A549 (cell line): ENCODE measurements around the gene NR2C1. TPM values are rescaled to one million over a fixed set of nuclear protein-coding genes. Genes with fewer than 3 reads are reported as not detected.

Source experiments
- ATAC-seq, 2 experiments: fragments of 200-7000 bp in 1 of 2; fragments of >200 bp in 1 of 2; cut with Nextera tagmentation in 1 of 2; cut with Tn5 transposase in 1 of 2; 3 replicates each; pipeline versions ENCODE4 v1.8.0 to v1.9.1; 2018 to 2020; ENCODE audit warnings: mild to moderate bottlenecking in 1 of 2, moderate library complexity in 1 of 2
- CTCF ChIA-PET: fragments of 300-600 bp; sonication (Branson Sonifier 250); formaldehyde crosslinking; extraction: SDS; loops from one replicate; lab custom pipeline; 2021; ENCODE audit warnings: antibody characterized with exemption, inconsistent platforms; lab: Yijun Ruan, JAX
- POLR2A ChIA-PET: fragments of 350-600 bp; formaldehyde crosslinking; extraction: SDS; loops from one replicate; lab custom pipeline; 2021; ENCODE audit warnings: antibody characterized with exemption, inconsistent platforms; lab: Yijun Ruan, JAX
- DNase-seq, 2 experiments: peaks; one replicate each; pipeline versions ENCODE4 v3.0.0 to v3.0.0-alpha.2; 2011 to 2016; ENCODE audit warnings: low read depth in 1 of 2, low spot score in 1 of 2
- FAIRE-seq: peaks from 2 replicates; lab custom pipeline; 2011; peaks lifted over from hg19 to GRCh38; lab: Jason Lieb, UNC
- H3K27ac ChIP-seq, 2 experiments: fragments of >200 bp; sonication (Bioruptor Twin); formaldehyde crosslinking; 3 replicates each; pipeline ENCODE4 v1.5.1; 2016 to 2017
- H3K4me1 ChIP-seq: fragments of >200 bp; sonication (Bioruptor Twin); formaldehyde crosslinking; 3 replicates; pipeline ENCODE4 v1.6.1; 2016
- H3K4me2 ChIP-seq: fragments of >200 bp; sonication (Bioruptor Twin); formaldehyde crosslinking; 3 replicates; pipeline ENCODE4 v1.6.1; 2016
- H3K4me3 ChIP-seq: fragments of >200 bp; sonication (Bioruptor Twin); formaldehyde crosslinking; 3 replicates; pipeline ENCODE4 v1.5.1; 2016
- H3K9me3 ChIP-seq: fragments of >200 bp; sonication (Bioruptor Twin); formaldehyde crosslinking; 3 replicates; pipeline ENCODE4 v1.6.1; 2016
- BHLHE40 ChIP-seq: IDR thresholded peaks from 2 replicates; pipeline ENCODE4 v1.6.1; 2012; ENCODE audit warnings: low read depth, low read length, inconsistent platforms
- CBX8 ChIP-seq: fragments of 200-600 bp; sonication (generic); IDR thresholded peaks from 2 replicates; pipeline ENCODE4 v1.6.1; 2016
- CTCF ChIP-seq: fragments of >200 bp; sonication (Bioruptor Twin); formaldehyde crosslinking; IDR thresholded peaks from 3 replicates; pipeline ENCODE4 v1.5.1; 2016
- FOSB ChIP-seq: fragments of 250-450 bp; sonication (Bioruptor Pico); IDR thresholded peaks from 2 replicates; pipeline ENCODE4 v1.5.0; 2020; ENCODE audit warnings: mild to moderate bottlenecking, moderate library complexity
- FOXS1 ChIP-seq: fragments of 250-450 bp; sonication (Bioruptor Pico); IDR thresholded peaks from 2 replicates; pipeline ENCODE4 v1.5.0; 2020; ENCODE audit warnings: mild to moderate bottlenecking, moderate library complexity
- HEYL ChIP-seq: fragments of 250-450 bp; sonication (Bioruptor Pico); IDR thresholded peaks from 2 replicates; pipeline ENCODE4 v1.8.0; 2021; ENCODE audit warnings: mild to moderate bottlenecking, moderate library complexity
- MAFK ChIP-seq: fragments of 450-650 bp; IDR thresholded peaks from 2 replicates; pipeline ENCODE4 v1.6.1; 2014; ENCODE audit not compliant: partially characterized antibody
- PBX3 ChIP-seq: IDR thresholded peaks from 2 replicates; pipeline ENCODE4 v1.6.1; 2012
- POLR2A ChIP-seq: IDR thresholded peaks from 2 replicates; pipeline ENCODE4 v1.6.1; 2012; ENCODE audit warnings: mild to moderate bottlenecking, low read length
- RAD21 ChIP-seq, 2 experiments: fragments of >200 bp in 1 of 2; sonication (Bioruptor Twin) in 1 of 2; formaldehyde crosslinking in 1 of 2; IDR thresholded peaks in 1 of 2; conservative IDR thresholded peaks in 1 of 2; 2 replicates in 1 of 2; 3 replicates in 1 of 2; pipeline ENCODE4 v1.6.1; 2012 to 2018; ENCODE audit warnings: inconsistent platforms in 1 of 2
- RARB ChIP-seq: fragments of 250-450 bp; sonication (Bioruptor Pico); IDR thresholded peaks from 2 replicates; pipeline ENCODE4 v1.8.0; 2021; ENCODE audit warnings: mild to moderate bottlenecking, moderate library complexity
- RFX5 ChIP-seq: fragments of 450-650 bp; IDR thresholded peaks from 2 replicates; pipeline ENCODE4 v1.7.1; 2014; ENCODE audit warnings: antibody characterized with exemption, mild to moderate bottlenecking, moderate library complexity
- SMC3 ChIP-seq: fragments of >200 bp; sonication (Bioruptor Twin); formaldehyde crosslinking; IDR thresholded peaks from 3 replicates; pipeline ENCODE4 v1.6.1; 2018; ENCODE audit warnings: inconsistent platforms
- TFCP2L1 ChIP-seq: fragments of 250-450 bp; sonication (Bioruptor Pico); IDR thresholded peaks from 2 replicates; pipeline ENCODE4 v1.5.0; 2021; ENCODE audit warnings: mild to moderate bottlenecking
- USF2 ChIP-seq: fragments of 450-650 bp; IDR thresholded peaks from 2 replicates; pipeline ENCODE4 v1.6.1; 2014; ENCODE audit warnings: antibody characterized with exemption
- WGBS: methylation state at CpG from one replicate; pipeline ENCODE4 v1.1.6; 2017; ENCODE audit errors: missing lambda C conversion rate; 5-methylcytosine and 5-hydroxymethylcytosine counted together
- polyA plus RNA-seq, 4 experiments: library from polyadenylated mRNA; depleted of rRNA in 3 of 4; stranded (reverse); fragments of >200 nt; fragmentation: RNase III in 1 of 4; extraction: RNeasy Plus Mini Kit Qiagen cat#74134 plus additional on column Dnase treatment in 1 of 4; gene quantifications; 2 replicates in 3 of 4; 3 replicates in 1 of 4; pipeline ENCODE4 v1.2.3, GENCODE V29; 2011 to 2017

Gene NR2C1
- polyA plus RNA-seq, 2 of the 4 experiments (the other 2 are of a cell fraction), result 24.7 to 55.2 TPM

- TF ChIP-seq CTCF (peak; percentile 41), RAD21 (conservative IDR thresholded peaks at IDR 0.05 in 1 of 2, IDR thresholded peaks at IDR 0.05 in 1 of 2) (peak; percentile 35 to 46; a peak in 4 of 5 replicates), SMC3 (0 out of 3 replicates have a peak, but pooled peaks have one; percentile 13), POLR2A (no peak)
- ChIA-PET CTCF (interaction anchor here (0.9 to 1.5 kb wide), 4 partner anchors 10 to 436 kb away, joined by 3 to 4 read pairs (median 3); no protein-coding TSS in a partner anchor), POLR2A (no interaction called here)
- Histone ChIP-seq H3K4me3 (no peak overlapping the region), H3K9me3 (no peaks in the 10 kb centered on the region), H3K27ac (no peak overlapping the region), H3K4me2 (no peak overlapping the region), H3K4me1 (no peaks in the 10 kb centered on the region)
- 73% methylated on average over 4 of the region's 4 CpGs for WGBS
- no peak for FAIRE-seq
- peak in 1 of 2 experiments; percentile 47; a peak in 1 of 6 replicates for ATAC-seq
- DNase-seq, result peak in 1 of 2 experiments; percentile 30
Measured at GRCh38 chr12:94980577-94980976, 92.8 kb downstream of the NR2C1 start.

- Histone ChIP-seq H3K4me1 (no peaks in the 10 kb centered on the region), H3K4me3 (no peak overlapping the region), H3K9me3 (no peaks in the 10 kb centered on the region), H3K27ac (no peak overlapping the region), H3K4me2 (no peak overlapping the region)
- ChIA-PET POLR2A (no interaction called here), CTCF (interaction anchor here (1.0 to 1.3 kb wide), 2 partner anchors 176 to 356 kb away, joined by 3 read pairs; no protein-coding TSS in a partner anchor)
- DNase-seq (no peak), FAIRE-seq (no peak), ATAC-seq (no peak)
- 90% methylated on average over 4 of the region's 4 CpGs for WGBS
- TF ChIP-seq HEYL (CRISPR knock-in tag), result no peak
- TF ChIP-seq PBX3, result no peak
- TF ChIP-seq CBX8, result no peak
- no peak for TF ChIP-seq SMC3
- no peak for TF ChIP-seq RFX5
- TF ChIP-seq RARB (CRISPR knock-in tag), result no peak
- no peak for TF ChIP-seq POLR2A
- TF ChIP-seq BHLHE40, result no peak
- TF ChIP-seq MAFK, result no peak
- TF ChIP-seq FOXS1, result no peak
Measured at GRCh38 chr12:94979941-94980340, 93.5 kb downstream of the NR2C1 start.

- no peak for ATAC-seq
- no peak for TF ChIP-seq FOSB (CRISPR knock-in tag)
- TF ChIP-seq USF2, result no peak
- TF ChIP-seq MAFK, result peak; percentile 22
- WGBS, result 90% methylated on average over 4 of the region's 4 CpGs
- Histone ChIP-seq H3K4me3 (no peak overlapping the region), H3K9me3 (no peaks in the 10 kb centered on the region), H3K27ac (no peak overlapping the region), H3K4me2 (no peak overlapping the region), H3K4me1 (no peaks in the 10 kb centered on the region)
- FAIRE-seq, result no peak
- POLR2A ChIA-PET, result no interaction called here
- DNase-seq, result no peak
- CTCF ChIA-PET, result interaction anchor here (1.2 kb wide), 1 partner anchor 21 kb away, joined by 3 read pairs; no protein-coding TSS in a partner anchor
Measured at GRCh38 chr12:94977766-94978468, 95.5 kb downstream of the NR2C1 start.

- no peaks in the 10 kb centered on the region for H3K9me3 ChIP-seq
- 91% methylated on average over 5 of the region's 5 CpGs for WGBS
- no peak overlapping the region for H3K4me2 ChIP-seq
- H3K4me1 ChIP-seq, result no peaks in the 10 kb centered on the region
- no peak for ATAC-seq
- POLR2A ChIA-PET, result no interaction called here
- H3K4me3 ChIP-seq, result no peak overlapping the region
- no peak for DNase-seq
- no peak for TF ChIP-seq TFCP2L1 (CRISPR knock-in tag)
- CTCF ChIA-PET, result interaction anchor here (0.6 to 0.8 kb wide), 2 partner anchors 9 to 461 kb away, joined by 3 read pairs; no protein-coding TSS in a partner anchor
- H3K27ac ChIP-seq, result no peak overlapping the region
- FAIRE-seq, result no peak
Measured at GRCh38 chr12:94973221-94973620, 100.2 kb downstream of the NR2C1 start.
